Sigmoid colon (tissue), 7 donors: ENCODE measurements around the gene FAM131C. TPM values are rescaled to one million over a fixed set of nuclear protein-coding genes. Genes with fewer than 3 reads are reported as not detected.

Source experiments
- DNase-seq: peaks from one replicate; pipeline ENCODE4 v3.0.0-alpha.2; 2019
- H3K27ac ChIP-seq, 4 donors: fragments of 200-600 bp; sonication (generic); one replicate each; pipeline ENCODE4 v1.5.1; 2016 to 2019; ENCODE audit warnings: mild to moderate bottlenecking in 1 of 4
- H3K27me3 ChIP-seq, 3 donors: fragments of 200-600 bp; sonication (generic); one replicate each; pipeline ENCODE4 v1.5.1; 2019; ENCODE audit warnings: mild to moderate bottlenecking in 1 of 3
- H3K36me3 ChIP-seq, 4 donors: fragments of 200-600 bp; sonication (generic); one replicate each; pipeline ENCODE4 v1.5.1; 2016 to 2019
- H3K4me1 ChIP-seq, 4 donors: fragments of 200-600 bp; sonication (generic); one replicate each; pipeline ENCODE4 v1.5.1; 2017 to 2019
- H3K4me3 ChIP-seq, 4 donors: fragments of 200-600 bp; sonication (generic); one replicate each; pipeline ENCODE4 v1.5.1; 2017 to 2019; ENCODE audit warnings: mild to moderate bottlenecking in 2 of 4, moderate library complexity in 1 of 4
- H3K9me3 ChIP-seq, 4 donors: fragments of 200-600 bp in 3 of 4; sonication (generic) in 3 of 4; one replicate each; pipeline versions ENCODE4 v1.5.1 to v1.6.1; 2013 to 2019
- EP300 ChIP-seq, 4 donors: sonication (generic); formaldehyde crosslinking; IDR thresholded peaks; one replicate each; pipeline ENCODE4 v1.6.1; 2017; ENCODE audit warnings: antibody characterized with exemption in 4 of 4
- POLR2A ChIP-seq, 2 donors: fragments of 450-650 bp; IDR thresholded peaks; one replicate each; pipeline ENCODE4 v1.6.1; 2016; ENCODE audit warnings: antibody characterized with exemption in 2 of 2, mild to moderate bottlenecking in 2 of 2, moderate library complexity in 2 of 2
- POLR2AphosphoS5 ChIP-seq, 4 donors: sonication (generic); formaldehyde crosslinking; IDR thresholded peaks; one replicate each; pipeline ENCODE4 v1.6.1; 2017; ENCODE audit warnings: antibody characterized with exemption in 4 of 4
- WGBS, 2 donors: extraction: QIAGEN DNeasy Blood & Tissue Kit; methylation state at CpG; one replicate each; pipeline ENCODE4 v1.1.7; 2013; 5-methylcytosine and 5-hydroxymethylcytosine counted together
- intact Hi-C: fragments of 100-400 bp; cut with DNase I; formaldehyde crosslinking; loops from one replicate; pipeline ENCODE4 v1.15.1; 2023
- polyA plus RNA-seq, 3 donors: library from polyadenylated mRNA; stranded (reverse); fragments of 200-250 nt; gene quantifications; one replicate each; pipeline ENCODE4 v1.2.3, GENCODE V29; 2013
- total RNA-seq, 4 donors: library from RNA; depleted of rRNA; stranded (reverse); fragments of >200 nt; gene quantifications; one replicate each; pipeline ENCODE4 v1.1.0, GENCODE V29; 2016
- TF ChIP-seq, protein P1 (sequence below), 4 experiments: fragments of 450-650 bp in 3 of 4; fragments of 200-600 bp in 1 of 4; IDR thresholded peaks; one replicate each; pipeline ENCODE4 v1.5.1; 2016 to 2019; ENCODE audit warnings: antibody characterized with exemption in 4 of 4, mild to moderate bottlenecking in 3 of 4, moderate library complexity in 2 of 4
- donor health status: healthy with polysubstance abuse.
- donor health status: Bipolar disorder and iron deficiency.
- donor health status: healthy.

FAM131C gene
- total and polyA plus RNA-seq, 7 donors = 0.12 to 0.81 TPM; not detected in 5

DNA sequence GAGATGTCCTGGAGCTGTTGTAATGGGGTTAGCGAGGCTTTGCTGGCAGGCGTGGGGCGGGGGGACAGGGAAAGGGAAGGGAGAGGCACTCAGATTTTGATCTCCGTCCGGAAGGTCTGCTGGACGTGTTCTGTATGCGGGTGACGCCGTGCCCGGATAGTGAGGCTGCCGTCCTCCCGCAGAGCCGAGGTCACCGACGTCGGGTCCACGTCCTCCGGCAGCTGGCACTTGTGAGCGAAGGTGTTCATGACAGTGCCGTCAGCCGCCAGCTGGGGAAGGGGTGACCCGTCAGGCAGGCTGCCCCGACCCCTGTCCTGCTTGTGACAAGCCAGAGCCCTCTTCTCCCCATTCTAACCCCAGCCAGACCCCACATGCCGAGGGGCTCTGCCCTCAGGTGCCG is 58.0 kb downstream of the FAM131C start:
- H3K9me3 ChIP-seq = no peaks in the 10 kb centered on the region
- peaks cover 3 to 83% (median 72%) of the 10 kb centered on the region in 4 donors for H3K4me1 ChIP-seq
- DNase-seq = no peak
- H3K27ac ChIP-seq = peak overlapping the region; percentile 92 to 94 (median 94)
- H3K4me3 ChIP-seq = peak overlapping the region; percentile 40 to 63 (median 56)
- H3K36me3 ChIP-seq = no peaks in the 10 kb centered on the region
- no peak for TF ChIP-seq POLR2AphosphoS5 (IDR thresholded peaks at IDR 0.05)
- no peak for TF ChIP-seq POLR2A (IDR thresholded peaks at IDR 0.05)
- TF ChIP-seq, protein P1, sequence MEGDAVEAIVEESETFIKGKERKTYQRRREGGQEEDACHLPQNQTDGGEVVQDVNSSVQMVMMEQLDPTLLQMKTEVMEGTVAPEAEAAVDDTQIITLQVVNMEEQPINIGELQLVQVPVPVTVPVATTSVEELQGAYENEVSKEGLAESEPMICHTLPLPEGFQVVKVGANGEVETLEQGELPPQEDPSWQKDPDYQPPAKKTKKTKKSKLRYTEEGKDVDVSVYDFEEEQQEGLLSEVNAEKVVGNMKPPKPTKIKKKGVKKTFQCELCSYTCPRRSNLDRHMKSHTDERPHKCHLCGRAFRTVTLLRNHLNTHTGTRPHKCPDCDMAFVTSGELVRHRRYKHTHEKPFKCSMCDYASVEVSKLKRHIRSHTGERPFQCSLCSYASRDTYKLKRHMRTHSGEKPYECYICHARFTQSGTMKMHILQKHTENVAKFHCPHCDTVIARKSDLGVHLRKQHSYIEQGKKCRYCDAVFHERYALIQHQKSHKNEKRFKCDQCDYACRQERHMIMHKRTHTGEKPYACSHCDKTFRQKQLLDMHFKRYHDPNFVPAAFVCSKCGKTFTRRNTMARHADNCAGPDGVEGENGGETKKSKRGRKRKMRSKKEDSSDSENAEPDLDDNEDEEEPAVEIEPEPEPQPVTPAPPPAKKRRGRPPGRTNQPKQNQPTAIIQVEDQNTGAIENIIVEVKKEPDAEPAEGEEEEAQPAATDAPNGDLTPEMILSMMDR (IDR thresholded peaks at IDR 0.05) = no peak
- TF ChIP-seq EP300 (IDR thresholded peaks at IDR 0.05) = no peak
- 94 to 95% methylated on average over 25 of the region's 25 CpGs for WGBS, 2 donors
- no peaks in the 10 kb centered on the region for H3K27me3 ChIP-seq
- intact Hi-C loops = no loop called here

DNA sequence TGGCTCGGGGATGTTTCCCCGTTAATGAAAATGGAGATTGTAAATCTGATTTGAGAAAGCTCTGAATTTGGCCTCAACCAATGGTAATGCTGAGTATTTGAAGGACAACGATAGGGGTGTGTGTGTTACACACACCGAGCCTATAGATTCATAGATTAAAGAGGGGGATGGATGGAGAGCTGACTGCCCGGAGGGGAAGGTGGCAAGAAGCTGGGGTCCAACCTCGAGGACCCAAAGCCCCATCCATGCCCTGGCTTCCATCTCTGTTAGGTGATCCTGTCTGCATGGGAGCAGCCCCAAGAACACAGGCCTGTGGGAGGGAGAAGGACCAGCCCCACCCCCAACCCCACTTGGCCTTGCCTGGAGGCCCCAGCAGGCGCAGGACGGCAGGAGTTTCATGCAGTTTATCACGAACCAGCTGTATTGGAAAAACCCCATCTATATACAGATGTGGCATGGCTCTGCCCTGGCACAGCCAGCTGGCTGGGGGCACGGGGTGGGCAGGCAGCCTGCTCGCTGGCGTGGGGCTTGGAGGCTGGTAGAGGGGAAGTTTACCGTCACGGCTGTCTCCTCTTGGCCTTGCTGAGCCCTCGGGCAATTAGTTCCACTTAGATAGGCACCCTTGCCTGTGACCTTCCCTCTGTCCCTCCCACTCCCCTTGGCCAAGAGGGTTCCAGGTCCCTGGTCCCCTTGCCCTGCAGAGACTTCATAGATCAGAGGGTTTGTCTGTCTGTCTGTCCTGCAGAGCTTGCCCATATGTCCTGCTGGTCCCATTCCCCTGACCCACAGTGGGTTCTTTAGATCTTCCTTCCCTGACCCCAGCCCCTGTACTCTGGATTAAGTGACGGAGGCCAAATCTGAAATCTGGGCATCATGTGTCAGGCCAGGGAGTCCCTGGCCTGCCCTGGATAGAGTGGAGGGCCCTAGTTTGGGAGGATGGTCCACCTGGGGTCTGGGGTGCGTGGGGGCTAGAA is 58.7 kb downstream of the FAM131C start:
- H3K9me3 ChIP-seq = no peaks in the 10 kb centered on the region
- H3K27ac ChIP-seq = peak overlapping the region; percentile 92 to 94 (median 94)
- TF ChIP-seq EP300 (IDR thresholded peaks at IDR 0.05) (peak in 1 of 4 donors; percentile 79), POLR2A (IDR thresholded peaks at IDR 0.05) (peak in 1 of 2 donors; percentile 18), POLR2AphosphoS5 (IDR thresholded peaks at IDR 0.05) (peak; percentile 40 to 65 (median 52))
- TF ChIP-seq, protein P1 (IDR thresholded peaks at IDR 0.05) = no peak
- H3K36me3 ChIP-seq = no peaks in the 10 kb centered on the region
- H3K4me1 ChIP-seq = peaks cover 3 to 76% (median 65%) of the 10 kb centered on the region in 4 donors
- H3K27me3 ChIP-seq = no peaks in the 10 kb centered on the region
- peak; percentile 94 for DNase-seq
- intact Hi-C loops = no loop called here
- H3K4me3 ChIP-seq = peak overlapping the region in 2 of 4 donors; percentile 56 to 63
- WGBS, 2 donors = 69 to 74% methylated on average over 17 of the region's 17 CpGs

DNA sequence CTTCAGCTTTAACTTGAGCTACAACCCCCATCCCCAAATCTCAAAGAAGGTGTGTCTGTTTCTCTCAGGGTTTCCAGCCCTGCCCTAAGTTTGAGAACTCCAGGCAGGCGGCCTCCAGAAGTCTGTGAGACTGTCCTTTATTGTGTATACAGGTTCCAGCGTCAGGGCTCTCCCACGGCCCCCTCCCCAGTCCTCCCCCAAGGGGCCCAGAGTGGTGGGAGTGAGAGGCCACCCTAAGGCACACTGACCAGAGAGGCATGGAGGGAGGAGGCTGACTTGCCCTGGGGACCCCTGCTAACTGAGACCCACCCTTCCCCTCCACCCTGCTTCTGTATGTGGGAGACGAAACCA is 59.6 kb downstream of the FAM131C start:
- intact Hi-C loops = no loop called here
- 31 to 62% methylated on average over 4 of the region's 4 CpGs for WGBS, 2 donors
- TF ChIP-seq, protein P1 (IDR thresholded peaks at IDR 0.05) = no peak
- TF ChIP-seq POLR2AphosphoS5 (IDR thresholded peaks at IDR 0.05) = no peak
- no peak for TF ChIP-seq EP300 (IDR thresholded peaks at IDR 0.05)
- H3K27ac ChIP-seq = peak overlapping the region; percentile 92 to 94 (median 94)
- DNase-seq = no peak
- no peaks in the 10 kb centered on the region for H3K27me3 ChIP-seq
- H3K4me1 ChIP-seq = peaks cover 3 to 68% (median 57%) of the 10 kb centered on the region in 4 donors
- H3K9me3 ChIP-seq = no peaks in the 10 kb centered on the region
- peak overlapping the region in 2 of 4 donors; percentile 31 to 50 for H3K4me3 ChIP-seq
- H3K36me3 ChIP-seq = no peaks in the 10 kb centered on the region

DNA sequence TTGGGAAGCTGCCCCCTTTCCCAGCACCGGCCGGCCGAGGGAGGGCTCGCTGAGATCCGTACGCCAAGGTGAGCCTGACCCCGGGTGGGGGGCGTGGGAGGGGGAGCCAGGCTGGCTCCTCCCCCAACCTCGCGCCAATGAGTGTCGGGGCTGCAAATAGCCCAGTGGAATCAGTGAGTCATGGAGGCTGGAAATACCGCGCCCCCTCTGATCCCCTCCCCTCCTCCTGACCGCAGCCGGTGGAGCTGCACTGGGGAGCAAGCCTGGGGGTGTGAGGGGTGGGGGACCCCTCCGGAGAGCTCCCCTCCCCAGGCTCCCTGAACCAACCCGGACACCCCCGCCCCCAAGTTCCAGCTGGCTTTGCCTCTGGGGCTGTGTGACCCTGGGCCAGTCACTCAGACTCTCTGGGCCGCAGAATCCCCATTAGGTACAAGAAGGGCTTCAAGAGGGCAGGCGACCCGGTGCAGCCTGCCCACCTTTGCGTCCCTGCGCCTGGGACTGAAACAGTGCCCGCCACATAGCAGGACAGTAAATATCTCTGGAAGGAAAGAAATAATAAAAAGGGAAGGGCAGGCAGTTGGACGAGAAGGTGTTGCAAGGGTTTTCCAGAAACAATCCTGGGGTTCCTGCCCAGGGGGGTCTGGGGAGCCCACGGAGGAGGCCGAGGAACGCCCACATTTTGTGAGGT is 60.1 kb downstream of the FAM131C start:
- H3K4me1 ChIP-seq = peaks cover 0 to 65% (median 52%) of the 10 kb centered on the region in 4 donors

More for the DNA sequence above, 60.1 kb downstream of the FAM131C start:
- H3K36me3 ChIP-seq = no peaks in the 10 kb centered on the region
- H3K27ac ChIP-seq = peak overlapping the region; percentile 92 to 94 (median 94)
- peak; percentile 93 for DNase-seq
- WGBS, 2 donors = 11 to 23% methylated on average over 28 of the region's 28 CpGs
- no peaks in the 10 kb centered on the region for H3K9me3 ChIP-seq
- TF ChIP-seq EP300 (IDR thresholded peaks at IDR 0.05) (peak in 2 of 4 donors; percentile 77 to 96), POLR2AphosphoS5 (IDR thresholded peaks at IDR 0.05) (peak; percentile 52 to 79 (median 56)), POLR2A (IDR thresholded peaks at IDR 0.05) (no peak)
- TF ChIP-seq, protein P1 (IDR thresholded peaks at IDR 0.05) = no peak
- H3K4me3 ChIP-seq = peak overlapping the region; percentile 24 to 50 (median 39)
- intact Hi-C loops = no loop called here
- no peaks in the 10 kb centered on the region for H3K27me3 ChIP-seq
